Panc1 (cell line): ENCODE results near the gene CTDSPL2. TPM values are rescaled to one million over a fixed set of nuclear protein-coding genes. Genes with fewer than 3 reads are reported as not detected.
"Not testable (repeated sequence)": the region's sequence is repeated elsewhere in the genome, so short reads cannot be mapped to it uniquely, and the experiment has no call there.

Experiments used
- ATAC-seq: fragments of 200-7000 bp; cut with Tn5 transposase; 2 replicates; pipeline ENCODE4 v1.9.1; 2020; ENCODE audit warnings: mild to moderate bottlenecking, moderate library complexity
- BruUV-seq: library from RNA; stranded (reverse); fragments of 400-500 nt; replicated peaks from 2 replicates; lab custom pipeline; 2021; lab: Mats Ljungman, UMichigan
- CTCF ChIA-PET: fragments of 300-600 bp; sonication (Branson Sonifier 250); formaldehyde crosslinking; loops from one replicate; lab custom pipeline; 2022; ENCODE audit warnings: antibody characterized with exemption; lab: Charles Lee
- POLR2A ChIA-PET: fragments of 300-600 bp; sonication (Branson Sonifier 250); formaldehyde crosslinking; loops from one replicate; lab custom pipeline; 2022; ENCODE audit warnings: antibody characterized with exemption; lab: Charles Lee
- DNase-seq: peaks from one replicate; pipeline ENCODE4 v3.0.0-alpha.2; 2010; ENCODE audit warnings: low read depth, low spot score
- H3K27ac ChIP-seq: 2 replicates; pipeline ENCODE4 v1.5.1; 2011; ENCODE audit warnings: mild to moderate bottlenecking, low read length, inconsistent platforms
- H3K27me3 ChIP-seq: fragments of 200-500 bp; sonication (Bioruptor generic); 2 replicates; pipeline ENCODE4 v1.6.0; 2014; ENCODE audit warnings: low read length, inconsistent platforms; ENCODE audit not compliant: control insufficient read depth, insufficient read depth
- H3K36me3 ChIP-seq: fragments of 200-500 bp; sonication (Bioruptor generic); 2 replicates; pipeline ENCODE4 v1.5.1; 2014; ENCODE audit warnings: inconsistent platforms, mild to moderate bottlenecking, low read length, moderate library complexity; ENCODE audit not compliant: control insufficient read depth, insufficient read depth
- H3K4me1 ChIP-seq: 2 replicates; pipeline ENCODE4 v1.5.1; 2011; ENCODE audit warnings: inconsistent platforms, mild to moderate bottlenecking, low read length, moderate library complexity; ENCODE audit not compliant: control insufficient read depth, insufficient read depth
- H3K4me3 ChIP-seq, 2 experiments: 2 replicates each; pipeline ENCODE4 v1.5.1; 2011 to 2012; ENCODE audit warnings: low read depth in 2 of 2, low read length in 2 of 2, mild to moderate bottlenecking in 2 of 2, inconsistent platforms in 1 of 2, moderate library complexity in 1 of 2
- H3K9me3 ChIP-seq: fragments of 200-500 bp; sonication (Bioruptor generic); 2 replicates; pipeline ENCODE4 v1.5.1; 2014; ENCODE audit warnings: low read depth, mild to moderate bottlenecking, inconsistent platforms, low read length, moderate library complexity; ENCODE audit not compliant: control insufficient read depth, insufficient read depth
- POLR2AphosphoS5 ChIP-seq: IDR thresholded peaks from 2 replicates; pipeline ENCODE4 v1.6.1; 2012; ENCODE audit warnings: mild to moderate bottlenecking, low read depth, low read length, moderate library complexity
- TCF7L2 ChIP-seq: IDR thresholded peaks from 2 replicates; pipeline ENCODE4 v1.6.1; 2011; ENCODE audit warnings: mild to moderate bottlenecking, low read depth, low read length, inconsistent platforms
- in situ Hi-C: cut with HindIII; loops from 2 replicates; pipeline ENCODE4 v1.10.0; 2016; ENCODE audit warnings: low sequenced_read_pairs, low pct_unique_long_range_greater_than_20kb
- intact Hi-C: fragments of 100-400 bp; cut with micrococcal nuclease; formaldehyde crosslinking; loops from one replicate; pipeline ENCODE4 v1.10.0; 2022; ENCODE audit not compliant: unreplicated experiment
- total RNA-seq: library from RNA; stranded (reverse); gene quantifications from one replicate; pipeline ENCODE4 v1.2.1, GENCODE V29; 2021; ENCODE audit not compliant: unreplicated experiment
- TF ChIP-seq, protein P1 (sequence below), 2 experiments: IDR thresholded peaks; 2 replicates each; pipeline ENCODE4 v1.6.1; 2011 to 2012; ENCODE audit warnings: low read depth in 2 of 2, control low read depth in 1 of 2, low read length in 1 of 2, mild to moderate bottlenecking in 1 of 2, moderate library complexity in 1 of 2; ENCODE audit not compliant: insufficient read depth in 1 of 2

Gene CTDSPL2
- total RNA-seq, 1 experiment from 2014 or later, result 70.6 TPM

DNA sequence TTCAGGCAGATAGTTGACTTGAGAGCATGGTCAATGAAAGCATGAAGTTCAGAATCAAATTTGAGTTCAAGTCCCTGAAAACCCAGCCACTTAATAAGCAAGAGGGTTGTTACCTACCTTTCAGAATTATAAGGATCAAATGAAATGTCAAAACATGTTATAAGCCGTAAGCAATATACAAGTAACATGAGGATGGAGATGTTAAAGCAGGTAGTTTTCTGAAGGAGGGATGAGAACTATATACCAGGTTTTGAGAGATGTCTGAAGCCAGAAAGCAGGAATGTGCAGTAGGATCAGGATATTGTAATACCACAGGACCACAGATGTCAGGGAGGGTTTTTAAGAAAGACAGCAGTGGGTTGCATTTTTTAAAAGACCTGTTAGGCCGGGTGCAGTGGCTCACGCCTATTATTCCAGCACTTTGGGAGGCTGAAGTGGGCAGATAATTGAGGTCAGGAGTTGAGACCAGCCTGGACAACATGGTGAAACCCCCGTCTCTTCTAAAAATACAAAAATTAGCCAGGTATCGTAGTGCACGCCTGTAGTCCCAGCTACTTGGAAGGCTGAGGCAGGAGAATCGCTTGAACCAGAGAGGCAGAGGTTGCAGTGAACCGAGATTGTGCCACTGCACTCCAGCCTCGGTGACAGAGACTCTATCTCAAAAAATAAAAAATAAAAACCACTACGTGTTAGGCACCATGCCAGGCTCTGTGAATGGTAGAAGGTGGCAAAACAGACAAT is 102.6 kb downstream of the CTDSPL2 start:
- peak; percentile 43; the same call in 1 of the 2 replicates for ATAC-seq
- POLR2A ChIA-PET, result no interaction called here

DNA sequence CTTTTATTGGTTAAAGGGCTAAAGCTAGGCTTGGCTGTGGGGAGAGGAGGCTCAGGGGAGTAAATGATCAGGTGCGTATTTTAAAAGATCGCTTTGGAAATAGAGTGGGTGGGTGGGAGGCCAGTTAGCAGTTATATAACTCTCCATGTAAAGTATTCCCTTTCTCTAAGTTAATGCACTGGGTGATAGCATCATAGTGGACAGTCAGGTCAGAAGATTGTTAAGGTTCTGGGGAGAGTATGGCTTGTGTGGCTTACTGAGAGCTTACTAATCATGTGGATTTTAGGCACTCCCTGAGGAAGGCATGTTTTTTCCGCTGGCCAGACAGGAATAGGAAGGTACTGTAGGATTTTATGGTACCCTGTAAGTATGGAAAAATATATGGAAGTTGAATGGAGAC is 103.2 kb downstream of the CTDSPL2 start:
- Histone ChIP-seq H3K4me1 (peaks cover 2% of the 10 kb centered on the region; the same call in 1 of the 2 replicates), H3K27ac (no peak overlapping the region), H3K9me3 (no peaks in the 10 kb centered on the region), H3K27me3 (no peaks in the 10 kb centered on the region), H3K4me3 (no peak overlapping the region), H3K36me3 (peaks cover 7% of the 10 kb centered on the region; the same call in 1 of the 2 replicates)
- BruUV-seq, result no TSS peak
- CTCF ChIA-PET, result no interaction called here
- DNase-seq, result no peak
- in situ Hi-C loops, result no loop called here
- TF ChIP-seq POLR2AphosphoS5, result peak; percentile 56
- TF ChIP-seq, protein P1, sequence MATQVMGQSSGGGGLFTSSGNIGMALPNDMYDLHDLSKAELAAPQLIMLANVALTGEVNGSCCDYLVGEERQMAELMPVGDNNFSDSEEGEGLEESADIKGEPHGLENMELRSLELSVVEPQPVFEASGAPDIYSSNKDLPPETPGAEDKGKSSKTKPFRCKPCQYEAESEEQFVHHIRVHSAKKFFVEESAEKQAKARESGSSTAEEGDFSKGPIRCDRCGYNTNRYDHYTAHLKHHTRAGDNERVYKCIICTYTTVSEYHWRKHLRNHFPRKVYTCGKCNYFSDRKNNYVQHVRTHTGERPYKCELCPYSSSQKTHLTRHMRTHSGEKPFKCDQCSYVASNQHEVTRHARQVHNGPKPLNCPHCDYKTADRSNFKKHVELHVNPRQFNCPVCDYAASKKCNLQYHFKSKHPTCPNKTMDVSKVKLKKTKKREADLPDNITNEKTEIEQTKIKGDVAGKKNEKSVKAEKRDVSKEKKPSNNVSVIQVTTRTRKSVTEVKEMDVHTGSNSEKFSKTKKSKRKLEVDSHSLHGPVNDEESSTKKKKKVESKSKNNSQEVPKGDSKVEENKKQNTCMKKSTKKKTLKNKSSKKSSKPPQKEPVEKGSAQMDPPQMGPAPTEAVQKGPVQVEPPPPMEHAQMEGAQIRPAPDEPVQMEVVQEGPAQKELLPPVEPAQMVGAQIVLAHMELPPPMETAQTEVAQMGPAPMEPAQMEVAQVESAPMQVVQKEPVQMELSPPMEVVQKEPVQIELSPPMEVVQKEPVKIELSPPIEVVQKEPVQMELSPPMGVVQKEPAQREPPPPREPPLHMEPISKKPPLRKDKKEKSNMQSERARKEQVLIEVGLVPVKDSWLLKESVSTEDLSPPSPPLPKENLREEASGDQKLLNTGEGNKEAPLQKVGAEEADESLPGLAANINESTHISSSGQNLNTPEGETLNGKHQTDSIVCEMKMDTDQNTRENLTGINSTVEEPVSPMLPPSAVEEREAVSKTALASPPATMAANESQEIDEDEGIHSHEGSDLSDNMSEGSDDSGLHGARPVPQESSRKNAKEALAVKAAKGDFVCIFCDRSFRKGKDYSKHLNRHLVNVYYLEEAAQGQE (IDR thresholded peaks at IDR 0.05; ENCODE audit: insufficient read depth in 1 of 2, low read depth in 2 of 2, low read length in 1 of 2), result no peak
- intact Hi-C loops, result no loop called here
- POLR2A ChIA-PET, result no interaction called here
- ATAC-seq, result no peak

More for the DNA sequence above, 102.6 kb downstream of the CTDSPL2 start:
- Histone ChIP-seq H3K27ac (no peak overlapping the region), H3K36me3 (peaks cover 7% of the 10 kb centered on the region; the same call in 1 of the 2 replicates), H3K4me1 (no peaks in the 10 kb centered on the region), H3K4me3 (no peak overlapping the region), H3K27me3 (no peaks in the 10 kb centered on the region), H3K9me3 (no peaks in the 10 kb centered on the region)
- no peak for DNase-seq
- in situ Hi-C loops, result no loop called here
- intact Hi-C loops, result no loop called here
- BruUV-seq, result no TSS peak
- TF ChIP-seq POLR2AphosphoS5, result peak; percentile 37
- TF ChIP-seq TCF7L2, result no peak
- CTCF ChIA-PET, result no interaction called here

DNA sequence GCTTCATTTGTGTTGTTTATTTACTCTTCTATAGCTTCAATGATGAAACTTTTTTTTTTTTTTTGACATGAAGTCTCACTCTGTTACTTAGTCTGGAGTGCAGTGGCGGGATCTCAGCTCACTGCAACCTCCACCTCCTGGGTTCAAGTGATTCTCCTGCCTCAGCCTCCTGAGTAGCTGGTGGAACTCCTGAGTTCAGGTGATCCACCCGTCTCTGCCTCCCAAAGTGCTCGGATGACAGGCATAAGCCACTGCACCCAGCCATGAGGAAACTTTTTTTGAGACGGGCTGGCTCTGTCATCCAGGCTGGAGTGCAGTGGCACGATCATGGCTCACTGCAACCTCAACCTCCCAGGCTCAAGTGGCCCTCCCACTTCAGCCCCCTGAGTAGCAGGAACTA is 104.8 kb downstream of the CTDSPL2 start:
- H3K4me3 ChIP-seq, in situ Hi-C loops: not testable (repeated sequence)

More for the DNA sequence above, 104.8 kb downstream of the CTDSPL2 start:
- H3K4me1 ChIP-seq, BruUV-seq, H3K36me3 ChIP-seq, H3K27me3 ChIP-seq, H3K27ac ChIP-seq, intact Hi-C loops, DNase-seq, ATAC-seq, H3K9me3 ChIP-seq: not testable (repeated sequence)
- ChIA-PET CTCF (interaction anchor here (0.6 to 0.7 kb wide), 2 partner anchors 10 to 39 kb away, joined by 6 to 9 read pairs; no protein-coding TSS in a partner anchor), POLR2A (interaction anchor here (0.6 kb wide), 1 partner anchor 1467 kb away, joined by 3 read pairs; no protein-coding TSS in a partner anchor)
